ENCODE data around the gene TMEM178B.
A peak's percentile ranks its signal among the peaks of the same experiment; 100 is the strongest.
"Not testable (repeated sequence)": the region's sequence is repeated elsewhere in the genome, so short reads cannot be mapped to it uniquely, and the experiment has no call there.

TMEM178B gene

DNA sequence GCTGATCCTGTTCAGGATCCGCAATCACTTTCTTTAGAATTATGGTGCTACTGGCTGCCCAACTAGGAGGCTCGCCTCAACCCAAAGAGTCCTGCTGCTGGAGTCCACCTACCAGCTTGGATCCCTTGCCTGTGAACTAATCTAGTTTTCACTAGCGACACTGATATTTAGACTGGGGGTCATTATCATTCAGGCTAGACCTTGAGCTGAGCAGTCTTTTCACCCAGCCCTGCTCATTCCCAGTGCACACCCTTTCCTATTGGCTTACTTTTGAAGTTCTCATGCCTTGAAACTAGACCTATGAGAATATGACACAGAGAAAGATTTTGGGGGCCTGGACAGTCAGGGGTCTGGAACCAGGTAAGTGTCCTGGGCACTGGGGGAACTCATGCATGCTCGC, 107.9 kb downstream of the TMEM178B start:
- no peak for DNase-seq

DNA sequence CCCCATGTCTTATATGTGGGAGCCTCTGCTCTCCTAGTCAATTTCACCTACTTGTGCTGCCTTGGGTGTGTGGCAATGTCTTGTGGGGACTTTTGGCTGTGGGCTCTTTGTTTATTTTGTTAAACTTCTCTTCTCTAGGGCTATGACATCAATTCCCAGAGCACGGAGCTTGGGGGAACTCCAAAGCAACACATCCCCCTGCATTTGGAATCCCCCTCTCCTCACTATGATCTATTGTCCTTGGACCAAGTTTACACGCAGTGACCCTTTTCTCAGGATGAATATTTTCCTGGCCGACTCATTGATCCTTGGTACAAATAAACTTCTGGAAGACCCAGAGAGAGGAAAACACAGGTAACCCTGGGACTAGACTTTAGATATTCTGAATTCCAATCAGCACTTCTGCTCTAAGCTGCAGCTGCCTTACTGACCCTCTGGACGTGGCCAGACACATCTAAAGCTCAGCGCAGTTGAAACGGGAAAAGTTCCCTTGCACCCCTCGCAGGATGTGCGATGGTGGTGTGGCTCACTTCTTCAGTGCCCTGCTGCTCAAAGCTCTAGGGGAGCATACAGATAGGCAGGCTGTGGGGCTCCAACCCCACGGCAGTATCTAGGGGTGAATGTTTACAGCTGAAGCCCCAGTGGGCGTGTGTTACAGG, 110.8 kb downstream of the TMEM178B start:
- DNase-seq = no peak

DNA sequence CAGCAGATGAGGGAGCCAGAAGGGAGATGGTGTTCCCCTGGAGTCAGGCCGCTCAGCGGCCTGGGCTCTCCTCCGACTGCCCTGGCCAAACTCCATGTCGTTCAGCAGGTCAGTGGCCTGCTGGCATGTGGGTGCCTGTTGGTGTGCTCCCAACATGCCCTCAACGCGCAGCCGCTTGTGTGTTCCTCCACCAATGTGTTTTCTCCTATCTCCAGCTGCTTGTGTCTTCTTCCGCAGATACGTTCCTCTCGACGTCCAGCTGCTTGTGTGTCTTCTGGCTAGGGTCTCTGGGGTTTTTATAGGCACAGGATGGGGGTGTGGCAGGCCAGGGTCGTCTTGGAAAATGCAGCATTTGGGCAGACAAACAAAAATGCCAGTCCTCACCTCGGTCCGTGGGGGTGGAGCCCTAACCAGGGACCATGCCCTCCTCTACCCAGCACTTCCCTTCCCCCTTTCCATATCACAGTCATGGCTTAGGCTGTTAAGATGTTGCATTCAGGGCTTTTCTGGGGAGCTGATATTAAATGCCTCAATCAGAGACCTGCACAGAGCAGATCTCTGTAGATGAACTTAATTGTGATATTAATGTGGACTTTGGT, 111.6 kb downstream of the TMEM178B start:
- DNase-seq = no peak

DNA sequence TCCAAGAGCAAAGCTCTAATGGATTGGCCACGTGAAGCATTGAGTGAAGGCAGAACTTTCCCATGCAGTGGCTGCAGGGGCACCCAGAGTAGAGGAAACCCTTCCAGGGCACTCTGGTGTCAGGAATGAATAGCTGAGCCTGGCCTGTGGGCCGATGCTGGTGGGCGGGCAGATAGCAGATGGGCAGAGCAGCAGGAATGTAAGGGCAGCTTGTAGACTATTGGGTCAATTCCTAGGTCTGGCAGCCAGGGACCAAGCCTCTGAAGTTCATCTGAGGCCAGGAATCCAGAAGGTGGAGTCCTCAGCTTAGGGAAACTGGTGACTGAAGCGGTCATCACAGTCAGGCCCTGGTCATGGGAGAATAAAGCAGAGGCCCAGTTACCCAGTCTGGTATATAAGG, 115.4 kb downstream of the TMEM178B start:
- DNase-seq = no peak

DNA sequence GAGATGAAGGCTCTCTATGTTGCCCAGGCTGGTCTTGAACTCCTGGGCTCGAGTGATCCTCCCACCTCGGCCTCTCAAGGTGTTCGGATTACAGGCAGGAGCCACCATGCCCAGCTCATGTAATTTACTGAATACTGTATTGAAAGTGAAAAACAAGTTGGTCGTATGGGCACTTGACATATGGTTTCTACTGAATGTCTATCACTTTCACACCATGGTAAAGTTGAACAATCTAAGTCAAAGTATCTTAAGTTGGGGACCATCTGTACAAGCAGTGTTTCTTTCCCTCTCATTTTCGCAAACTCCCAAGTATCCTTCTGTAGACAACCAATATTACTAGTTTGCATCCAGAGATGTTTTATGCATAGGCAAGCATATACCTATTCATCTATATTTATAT, 116.6 kb downstream of the TMEM178B start:
- no peak for DNase-seq

- no peak for DNase-seq
These were observed 117.4 kb downstream of the TMEM178B start for GRCh38 chr7:141191277-141191676.

GRCh38 chr7:141193066-141193465, 119.2 kb downstream of the TMEM178B start:
- DNase-seq = no peak

DNA sequence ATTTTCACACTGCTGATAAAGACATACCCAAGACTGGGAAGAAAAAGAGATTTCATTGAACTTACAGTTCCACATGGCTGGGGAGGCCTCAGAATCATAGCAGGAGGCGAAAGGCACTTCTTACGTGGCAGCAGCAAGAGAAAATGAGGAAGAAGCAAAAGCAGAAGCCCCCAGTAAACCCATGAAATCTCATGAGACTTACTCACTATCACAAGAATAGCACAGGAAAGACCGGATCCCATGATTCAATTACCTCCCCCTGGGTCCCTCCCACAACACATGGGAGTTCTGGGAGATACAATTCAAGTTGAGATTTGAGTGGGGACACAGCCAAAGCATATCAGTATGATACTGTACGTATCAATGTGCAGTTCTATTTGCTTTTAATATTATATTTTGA, 121.9 kb downstream of the TMEM178B start:
- not testable (repeated sequence) for DNase-seq

DNA sequence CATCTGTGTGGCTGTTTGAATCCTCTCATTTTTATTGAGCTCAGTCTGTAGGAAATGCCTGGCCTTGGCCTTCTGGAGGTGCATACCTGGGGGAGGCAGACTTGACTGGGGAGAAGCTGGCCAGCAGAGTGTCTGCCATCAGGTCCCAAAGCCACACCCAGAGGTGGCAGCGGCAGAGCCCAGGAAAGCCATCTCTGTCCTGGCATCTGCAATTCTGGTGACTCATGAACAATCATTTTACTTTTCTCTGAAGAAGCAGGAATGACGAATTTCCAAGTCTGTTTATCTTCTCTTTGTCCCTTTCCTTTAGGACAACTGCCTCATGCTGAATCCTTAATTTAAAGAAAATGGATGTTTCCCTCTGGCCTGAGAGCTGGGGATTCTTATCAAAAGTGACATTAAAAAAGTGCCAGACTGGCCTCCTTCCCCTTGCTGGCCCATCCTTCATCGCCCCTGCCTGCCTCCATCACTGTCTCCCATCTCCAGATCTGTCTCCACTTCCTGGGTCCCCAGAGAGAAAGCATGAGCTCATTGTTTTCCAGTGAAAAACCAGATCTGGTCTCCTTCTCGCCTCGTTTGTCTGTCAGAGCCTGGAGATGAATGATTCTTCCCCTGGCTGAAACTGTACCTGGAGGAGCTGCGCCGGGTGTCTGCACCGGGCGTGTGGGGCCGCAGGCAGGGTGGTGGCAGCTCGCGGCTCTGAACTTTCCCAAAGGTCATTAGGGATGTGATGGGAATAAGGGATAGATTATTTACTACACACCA, 124.5 kb downstream of the TMEM178B start:
- DNase-seq = no peak

GRCh38 chr7:141200191-141201108, 126.6 kb downstream of the TMEM178B start:
- peak in 1 of 51 donors; percentile 32 for DNase-seq

DNA sequence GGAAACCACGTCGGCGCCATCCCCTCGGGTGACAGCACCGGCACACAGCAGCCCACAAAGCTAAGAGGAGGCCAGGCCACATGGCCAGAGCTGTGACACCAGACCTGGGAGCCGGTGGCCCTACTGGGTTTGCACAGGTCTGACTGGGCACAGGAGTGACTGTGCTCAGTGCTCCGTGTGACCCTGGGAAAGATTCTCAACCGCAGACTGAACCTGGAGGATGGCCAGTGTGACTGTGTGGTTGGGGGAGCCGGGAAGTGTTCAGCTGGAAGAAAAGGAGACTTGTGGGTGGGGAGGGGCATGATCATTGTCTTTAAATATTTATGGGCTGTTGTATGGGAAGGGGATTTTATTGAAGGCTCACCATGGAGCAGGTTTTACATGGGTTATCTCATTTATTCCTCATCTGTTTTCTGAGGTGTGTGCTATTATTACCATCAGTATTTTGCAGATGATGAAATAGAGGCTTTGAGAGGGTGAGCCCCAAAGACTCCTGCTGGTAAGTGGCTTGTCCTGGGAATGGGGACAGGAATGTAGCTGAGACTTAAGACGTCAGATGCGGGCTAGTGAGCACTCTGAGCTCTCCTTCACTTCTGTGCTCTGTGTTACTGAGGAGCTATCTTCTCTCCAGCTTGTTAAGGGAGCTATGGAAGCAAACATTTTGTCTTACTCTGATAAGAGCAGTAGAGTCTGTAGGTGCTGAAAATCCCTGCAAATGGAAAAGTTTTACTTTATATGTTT, 127.5 kb downstream of the TMEM178B start:
- DNase-seq = no peak

DNA sequence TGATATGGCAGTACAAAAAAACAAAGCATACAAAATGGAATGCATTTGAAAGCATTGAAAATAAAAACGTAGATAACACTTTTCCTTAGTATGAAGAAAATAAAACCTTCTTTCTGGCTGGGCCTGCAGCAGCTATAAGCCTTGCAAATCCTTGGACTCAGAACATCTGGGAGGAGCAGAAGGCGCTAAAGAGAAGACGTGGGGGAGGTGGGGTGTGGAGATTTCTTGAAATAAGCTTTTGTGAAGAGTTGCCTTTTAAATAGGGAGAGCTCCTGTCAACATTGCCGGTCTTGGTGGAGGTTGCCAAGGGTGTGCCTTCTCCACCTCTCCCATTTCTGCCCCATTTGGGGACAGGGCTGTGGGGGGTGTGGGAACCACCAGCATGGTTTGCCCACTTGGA, 128.7 kb downstream of the TMEM178B start:
- no peak for DNase-seq

DNA sequence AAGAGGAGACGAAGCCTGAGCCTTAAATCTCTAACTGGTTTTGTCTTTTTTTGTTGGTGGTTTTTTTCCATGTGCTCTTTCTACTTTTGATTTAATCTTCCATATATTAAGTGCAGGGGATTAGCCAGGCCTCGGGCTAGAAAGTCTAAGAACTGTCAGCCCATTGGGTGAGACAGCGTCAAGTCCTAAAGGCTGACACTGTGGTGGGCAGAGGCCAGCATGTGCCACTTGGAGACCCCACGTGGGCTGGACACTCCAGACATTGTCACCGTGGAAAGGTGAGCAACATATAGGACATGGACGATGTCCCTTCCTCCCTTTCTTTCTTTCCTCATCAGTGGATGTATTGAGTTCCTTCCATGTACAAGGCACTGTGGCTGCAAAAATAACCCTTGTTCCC, 129.3 kb downstream of the TMEM178B start:
- no peak for DNase-seq

DNA sequence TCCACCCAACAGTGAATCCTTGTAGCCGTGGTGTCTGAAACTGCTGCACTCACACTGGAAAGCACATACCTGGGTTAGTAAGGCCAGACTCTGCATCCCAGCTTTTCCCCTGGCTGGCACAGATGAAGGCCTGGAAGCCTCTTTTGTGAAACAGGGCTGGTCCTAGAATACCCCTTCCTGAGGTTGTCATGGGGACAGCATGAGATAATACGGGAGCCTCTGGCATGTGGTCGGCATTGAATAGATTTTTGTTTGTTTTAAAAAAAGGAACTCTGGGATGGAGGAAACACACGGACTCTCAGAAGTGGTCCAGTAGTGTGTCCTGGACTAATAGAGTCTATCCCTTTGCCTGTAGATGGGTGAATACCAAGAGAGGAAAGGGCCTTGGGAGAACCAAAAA, 129.7 kb downstream of the TMEM178B start:
- DNase-seq = peak in 1 of 51 donors; percentile 1

DNA sequence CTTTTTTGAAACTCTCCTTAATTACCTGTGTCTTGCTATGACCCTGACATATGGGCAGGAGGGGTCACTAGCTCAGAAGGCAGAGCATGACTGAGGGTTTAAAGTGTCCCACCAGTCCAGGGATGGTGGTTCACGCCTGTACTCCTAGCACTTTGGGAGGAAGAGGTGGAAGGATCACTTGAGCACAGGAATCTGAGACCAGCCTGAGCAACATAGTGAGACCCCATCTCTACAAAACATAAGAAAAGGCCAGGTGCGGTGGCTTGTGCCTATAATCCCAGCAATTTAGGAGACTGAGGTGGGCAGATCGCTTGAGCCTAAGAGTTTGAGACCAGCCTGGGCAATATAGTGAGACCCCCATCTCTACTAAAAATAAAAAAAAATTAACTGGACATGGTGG, 133.8 kb downstream of the TMEM178B start:
- DNase-seq = no peak

GRCh38 chr7:141208539-141208938, 134.7 kb downstream of the TMEM178B start:
- no peak for DNase-seq

DNA sequence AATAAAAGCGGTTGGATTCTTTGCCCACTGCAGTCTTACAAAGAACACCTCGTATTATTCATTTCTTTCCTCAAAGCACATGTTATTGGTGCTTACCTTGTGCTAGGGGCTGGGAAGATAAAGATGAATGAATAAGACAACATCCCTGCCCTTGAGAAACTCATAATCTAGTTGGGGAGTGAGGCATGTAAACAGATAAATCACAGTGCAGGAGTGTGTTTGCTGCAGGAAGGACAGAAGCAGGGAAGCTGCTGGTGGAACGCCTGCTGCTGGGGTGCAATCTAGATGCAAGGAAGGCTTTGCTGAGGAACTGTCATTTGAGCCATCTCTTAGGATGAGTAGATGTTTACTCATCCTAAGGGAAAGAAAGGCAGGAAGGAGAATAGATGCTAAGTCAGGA, 135.6 kb downstream of the TMEM178B start:
- DNase-seq = no peak

GRCh38 chr7:141210862-141211261, 137.0 kb downstream of the TMEM178B start:
- no peak for DNase-seq

GRCh38 chr7:141213226-141213625, 139.4 kb downstream of the TMEM178B start:
- DNase-seq = no peak

GRCh38 chr7:141217938-141218337, 144.1 kb downstream of the TMEM178B start:
- no peak for DNase-seq

DNA sequence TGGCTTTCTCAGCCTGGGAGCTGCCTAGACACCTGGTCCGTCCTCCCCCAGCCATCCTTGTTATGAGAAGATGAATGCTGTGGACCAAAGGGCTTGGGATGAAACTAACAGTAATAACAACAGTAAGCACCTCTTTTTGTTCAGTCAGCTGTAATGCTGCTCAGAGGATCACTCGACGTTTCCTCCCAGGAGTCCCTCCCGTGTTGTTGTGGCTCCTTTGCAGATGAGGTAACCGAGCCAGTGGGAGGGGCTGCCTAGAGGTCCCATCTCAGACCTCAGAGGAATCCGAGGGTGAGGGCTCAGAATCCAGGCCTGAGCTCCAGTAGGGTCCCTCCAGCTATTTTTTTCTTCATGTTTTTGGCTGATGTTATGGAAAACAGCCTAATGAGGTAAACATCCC, 145.1 kb downstream of the TMEM178B start:
- DNase-seq = no peak

All from hypothalamus (tissue), 51 donors.